Panc1 (cell line): ENCODE measurements around the gene BOD1. TPM values are rescaled to one million over a fixed set of nuclear protein-coding genes. Genes with fewer than 3 reads are reported as not detected.

Source experiments
- ATAC-seq: fragments of 200-7000 bp; cut with Tn5 transposase; 2 replicates; pipeline ENCODE4 v1.9.1; 2020; ENCODE audit warnings: mild to moderate bottlenecking, moderate library complexity
- BruUV-seq: library from RNA; stranded (reverse); fragments of 400-500 nt; replicated peaks from 2 replicates; lab custom pipeline; 2021; lab: Mats Ljungman, UMichigan
- CTCF ChIA-PET: fragments of 300-600 bp; sonication (Branson Sonifier 250); formaldehyde crosslinking; loops from one replicate; lab custom pipeline; 2022; ENCODE audit warnings: antibody characterized with exemption; lab: Charles Lee
- POLR2A ChIA-PET: fragments of 300-600 bp; sonication (Branson Sonifier 250); formaldehyde crosslinking; loops from one replicate; lab custom pipeline; 2022; ENCODE audit warnings: antibody characterized with exemption; lab: Charles Lee
- DNase-seq: peaks from one replicate; pipeline ENCODE4 v3.0.0-alpha.2; 2010; ENCODE audit warnings: low read depth, low spot score
- H3K27ac ChIP-seq: 2 replicates; pipeline ENCODE4 v1.5.1; 2011; ENCODE audit warnings: mild to moderate bottlenecking, low read length, inconsistent platforms
- H3K27me3 ChIP-seq: fragments of 200-500 bp; sonication (Bioruptor generic); 2 replicates; pipeline ENCODE4 v1.6.0; 2014; ENCODE audit warnings: low read length, inconsistent platforms; ENCODE audit not compliant: control insufficient read depth, insufficient read depth
- H3K36me3 ChIP-seq: fragments of 200-500 bp; sonication (Bioruptor generic); 2 replicates; pipeline ENCODE4 v1.5.1; 2014; ENCODE audit warnings: inconsistent platforms, mild to moderate bottlenecking, low read length, moderate library complexity; ENCODE audit not compliant: control insufficient read depth, insufficient read depth
- H3K4me1 ChIP-seq: 2 replicates; pipeline ENCODE4 v1.5.1; 2011; ENCODE audit warnings: inconsistent platforms, mild to moderate bottlenecking, low read length, moderate library complexity; ENCODE audit not compliant: control insufficient read depth, insufficient read depth
- H3K4me3 ChIP-seq, 2 experiments: 2 replicates each; pipeline ENCODE4 v1.5.1; 2011 to 2012; ENCODE audit warnings: low read depth in 2 of 2, low read length in 2 of 2, mild to moderate bottlenecking in 2 of 2, inconsistent platforms in 1 of 2, moderate library complexity in 1 of 2
- H3K9me3 ChIP-seq: fragments of 200-500 bp; sonication (Bioruptor generic); 2 replicates; pipeline ENCODE4 v1.5.1; 2014; ENCODE audit warnings: low read depth, mild to moderate bottlenecking, inconsistent platforms, low read length, moderate library complexity; ENCODE audit not compliant: control insufficient read depth, insufficient read depth
- POLR2AphosphoS5 ChIP-seq: IDR thresholded peaks from 2 replicates; pipeline ENCODE4 v1.6.1; 2012; ENCODE audit warnings: mild to moderate bottlenecking, low read depth, low read length, moderate library complexity
- REST ChIP-seq, 2 experiments: IDR thresholded peaks; 2 replicates each; pipeline ENCODE4 v1.6.1; 2011 to 2012; ENCODE audit warnings: low read depth in 2 of 2, control low read depth in 1 of 2, low read length in 1 of 2, mild to moderate bottlenecking in 1 of 2, moderate library complexity in 1 of 2; ENCODE audit not compliant: insufficient read depth in 1 of 2
- SIN3A ChIP-seq: IDR thresholded peaks from 2 replicates; pipeline ENCODE4 v1.6.1; 2012; ENCODE audit warnings: low read depth, mild to moderate bottlenecking, low read length, moderate library complexity, borderline replicate concordance; ENCODE audit not compliant: insufficient read depth
- TCF7L2 ChIP-seq: IDR thresholded peaks from 2 replicates; pipeline ENCODE4 v1.6.1; 2011; ENCODE audit warnings: mild to moderate bottlenecking, low read depth, low read length, inconsistent platforms
- in situ Hi-C: cut with HindIII; loops from 2 replicates; pipeline ENCODE4 v1.10.0; 2016; ENCODE audit warnings: low sequenced_read_pairs, low pct_unique_long_range_greater_than_20kb
- intact Hi-C: fragments of 100-400 bp; cut with micrococcal nuclease; formaldehyde crosslinking; loops from one replicate; pipeline ENCODE4 v1.10.0; 2022; ENCODE audit not compliant: unreplicated experiment
- total RNA-seq: library from RNA; stranded (reverse); gene quantifications from one replicate; pipeline ENCODE4 v1.2.1, GENCODE V29; 2021; ENCODE audit not compliant: unreplicated experiment
- TF ChIP-seq, protein P1 (sequence below): fragments of 450-650 bp; IDR thresholded peaks from 2 replicates; pipeline ENCODE4 v1.5.1; 2017; ENCODE audit warnings: mild to moderate bottlenecking

BOD1 gene
- total RNA-seq, 1 experiment from 2014 or later = 86.1 TPM

GRCh38 chr5:173657741-173658356, 41.4 kb upstream of the BOD1 start:
- no TSS peak for BruUV-seq
- CTCF ChIA-PET = no interaction called here
- no peaks in the 10 kb centered on the region for H3K9me3 ChIP-seq
- TF ChIP-seq REST (IDR thresholded peaks at IDR 0.05; ENCODE audit: insufficient read depth in 1 of 2, low read depth in 2 of 2, low read length in 1 of 2) (no peak), POLR2AphosphoS5 (no peak), TCF7L2 (no peak), SIN3A (no peak)
- TF ChIP-seq, protein P1, sequence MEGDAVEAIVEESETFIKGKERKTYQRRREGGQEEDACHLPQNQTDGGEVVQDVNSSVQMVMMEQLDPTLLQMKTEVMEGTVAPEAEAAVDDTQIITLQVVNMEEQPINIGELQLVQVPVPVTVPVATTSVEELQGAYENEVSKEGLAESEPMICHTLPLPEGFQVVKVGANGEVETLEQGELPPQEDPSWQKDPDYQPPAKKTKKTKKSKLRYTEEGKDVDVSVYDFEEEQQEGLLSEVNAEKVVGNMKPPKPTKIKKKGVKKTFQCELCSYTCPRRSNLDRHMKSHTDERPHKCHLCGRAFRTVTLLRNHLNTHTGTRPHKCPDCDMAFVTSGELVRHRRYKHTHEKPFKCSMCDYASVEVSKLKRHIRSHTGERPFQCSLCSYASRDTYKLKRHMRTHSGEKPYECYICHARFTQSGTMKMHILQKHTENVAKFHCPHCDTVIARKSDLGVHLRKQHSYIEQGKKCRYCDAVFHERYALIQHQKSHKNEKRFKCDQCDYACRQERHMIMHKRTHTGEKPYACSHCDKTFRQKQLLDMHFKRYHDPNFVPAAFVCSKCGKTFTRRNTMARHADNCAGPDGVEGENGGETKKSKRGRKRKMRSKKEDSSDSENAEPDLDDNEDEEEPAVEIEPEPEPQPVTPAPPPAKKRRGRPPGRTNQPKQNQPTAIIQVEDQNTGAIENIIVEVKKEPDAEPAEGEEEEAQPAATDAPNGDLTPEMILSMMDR = no peak
- DNase-seq (no peak), ATAC-seq (no peak)
- no peak overlapping the region for H3K4me3 ChIP-seq
- POLR2A ChIA-PET = no interaction called here
- no peaks in the 10 kb centered on the region for H3K4me1 ChIP-seq
- H3K27me3 ChIP-seq = no peaks in the 10 kb centered on the region
- no peaks in the 10 kb centered on the region for H3K36me3 ChIP-seq
- no peak overlapping the region for H3K27ac ChIP-seq
- in situ Hi-C loops (no loop called here), intact Hi-C loops (no loop called here)

DNA sequence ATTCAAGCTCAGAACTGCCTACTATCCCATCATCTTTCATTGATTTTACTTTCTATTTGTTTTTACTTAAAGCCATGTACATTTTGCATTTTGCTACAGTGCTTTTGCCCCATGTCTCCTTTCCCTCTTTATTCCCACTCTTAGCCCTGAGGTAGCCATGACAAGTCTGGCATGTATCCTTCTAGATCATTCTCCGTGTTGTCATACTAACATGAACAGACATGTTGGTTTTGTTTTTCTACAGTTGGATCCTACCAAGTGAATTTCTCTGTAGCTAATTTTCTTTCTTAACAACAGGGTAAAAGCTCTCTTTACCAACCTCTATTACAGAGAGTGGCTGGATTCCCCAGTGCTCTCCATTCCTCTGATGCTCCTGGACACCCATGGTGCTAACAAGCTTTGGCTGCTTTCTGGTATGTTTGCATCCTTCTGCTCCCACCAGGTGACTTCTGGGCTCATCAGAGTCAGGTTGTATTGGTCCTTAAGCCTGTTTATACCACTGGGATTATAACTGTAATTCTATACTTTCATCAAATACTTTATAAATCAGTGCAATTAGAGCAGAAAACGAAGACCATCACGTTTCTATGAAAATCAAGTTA, 38.8 kb upstream of the BOD1 start:
- H3K27me3 ChIP-seq = no peaks in the 10 kb centered on the region; the same call in 1 of the 2 replicates
- ATAC-seq (no peak), DNase-seq (no peak)
- no peaks in the 10 kb centered on the region for H3K9me3 ChIP-seq
- H3K27ac ChIP-seq = no peak overlapping the region
- no peaks in the 10 kb centered on the region for H3K36me3 ChIP-seq
- ChIA-PET CTCF (no interaction called here), POLR2A (no interaction called here)
- BruUV-seq = no TSS peak
- H3K4me1 ChIP-seq = no peaks in the 10 kb centered on the region
- TF ChIP-seq SIN3A = no peak
- TF ChIP-seq REST (IDR thresholded peaks at IDR 0.05; ENCODE audit: insufficient read depth in 1 of 2, low read depth in 2 of 2, low read length in 1 of 2) = no peak
- no peak for TF ChIP-seq TCF7L2
- no peak overlapping the region for H3K4me3 ChIP-seq
- intact Hi-C loops (no loop called here), in situ Hi-C loops (no loop called here)
